Measurements from ENCODE around the gene CILP2. TPM values are rescaled to one million over a fixed set of nuclear protein-coding genes. Genes with fewer than 3 reads are reported as not detected.

Gene CILP2
- total RNA-seq, 1 experiment from 2014 or later = 0.37 TPM

DNA sequence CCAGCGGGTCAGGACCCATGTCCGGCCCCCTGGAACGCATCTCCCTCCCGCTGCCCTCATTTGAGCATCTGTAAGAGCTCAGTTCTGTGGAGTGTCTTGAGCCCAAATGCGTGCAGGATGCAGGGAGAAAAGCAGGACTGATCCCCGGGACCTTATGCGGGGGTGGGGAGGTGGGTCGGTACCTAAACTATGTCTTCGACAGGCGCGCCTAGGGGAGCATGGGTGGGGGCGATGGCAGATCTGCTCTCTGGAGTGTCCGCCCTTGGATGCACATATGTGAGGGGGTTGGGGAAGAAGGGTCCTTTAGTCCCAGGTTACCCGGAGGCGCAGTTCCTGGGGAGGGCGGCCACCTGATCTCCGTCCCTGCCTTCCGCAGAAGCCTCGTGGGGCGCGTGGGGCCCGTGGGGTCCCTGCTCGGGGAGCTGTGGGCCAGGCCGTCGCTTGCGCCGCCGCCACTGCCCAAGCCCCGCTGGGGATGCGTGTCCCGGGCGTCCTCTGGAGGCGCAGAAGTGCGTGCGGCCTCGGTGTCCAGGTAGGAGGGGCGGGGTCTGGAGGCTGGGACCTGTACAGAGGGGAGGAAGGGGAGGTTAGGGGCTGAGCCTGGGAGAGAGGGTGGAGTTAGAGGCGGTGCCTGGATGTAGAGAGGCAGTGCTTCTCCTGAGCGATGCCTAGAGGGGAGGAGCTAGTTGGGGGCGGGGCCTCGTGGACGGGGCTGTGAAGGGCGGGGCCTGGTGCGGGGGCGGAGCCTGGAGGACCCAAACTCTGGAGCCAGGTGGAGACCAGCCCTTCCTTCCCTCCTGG, 2.9 kb downstream of the CILP2 start:
- in situ Hi-C loops (cut with HindIII; ENCODE audit: low sequenced_read_pairs) = no loop called here
- DNase-seq (ENCODE audit: low spot score) = no peak

DNA sequence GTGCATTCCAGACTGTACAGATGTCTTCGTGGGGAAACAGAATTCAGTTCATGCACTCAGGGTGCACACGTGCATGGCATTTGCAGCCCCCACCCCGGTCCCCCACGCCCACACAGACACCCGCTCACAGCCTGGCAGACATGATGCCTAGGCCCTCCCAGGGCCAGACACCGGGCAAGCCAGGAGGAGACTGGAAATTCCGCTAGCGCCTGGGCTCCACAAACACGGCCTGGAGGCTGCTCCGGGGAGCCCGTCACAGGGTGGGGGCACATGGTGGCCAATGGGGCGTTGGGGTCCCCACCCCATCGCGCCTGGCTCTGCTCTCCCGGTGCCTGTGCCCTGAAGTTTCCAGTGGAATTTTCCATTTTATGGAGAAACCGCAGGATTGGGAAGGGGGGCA, 3.6 kb downstream of the CILP2 start:
- DNase-seq (ENCODE audit: low spot score) = no peak
- in situ Hi-C loops (cut with HindIII; ENCODE audit: low sequenced_read_pairs) = no loop called here

DNA sequence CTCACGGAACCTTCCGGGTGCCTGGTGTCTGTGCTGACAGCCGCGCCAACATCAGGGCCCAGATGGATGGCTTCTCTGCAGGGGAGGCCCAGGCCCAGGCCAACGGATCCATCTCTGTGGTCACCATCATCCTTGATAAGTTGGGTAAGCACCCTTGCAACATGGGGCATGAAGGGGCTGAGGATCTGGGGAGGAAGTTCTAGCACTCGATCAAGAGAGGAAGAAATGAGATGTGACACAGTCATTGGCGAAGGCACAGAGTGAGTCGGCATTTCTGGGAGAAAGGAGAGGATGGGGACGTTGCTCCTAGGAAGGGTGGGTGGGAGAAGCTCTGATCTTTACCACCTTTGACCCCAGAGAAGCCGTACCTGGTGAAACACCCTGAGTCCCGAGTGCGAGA, 4.4 kb downstream of the CILP2 start:
- in situ Hi-C loops (cut with HindIII; ENCODE audit: low sequenced_read_pairs) = no loop called here
- DNase-seq (ENCODE audit: low spot score) = no peak

DNA sequence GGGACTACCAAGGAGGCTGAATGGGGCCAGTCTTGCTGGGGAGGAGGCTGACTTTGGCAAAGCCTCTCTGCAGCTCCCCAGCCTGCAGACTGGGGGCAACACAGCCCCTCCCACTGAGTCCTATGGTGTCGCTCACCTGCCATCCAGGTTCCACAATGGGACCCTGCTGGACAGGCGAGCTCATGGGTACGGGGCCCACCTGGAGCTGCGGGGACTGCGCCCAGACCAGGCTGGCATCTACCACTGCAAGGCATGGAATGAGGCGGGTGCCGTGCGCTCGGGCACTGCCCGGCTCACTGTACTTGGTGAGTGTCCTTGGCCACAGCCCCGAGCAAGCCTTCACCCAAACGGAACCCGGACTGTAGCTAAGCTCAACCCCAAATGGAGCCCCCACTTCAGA, 5.0 kb downstream of the CILP2 start:
- DNase-seq (ENCODE audit: low spot score) = no peak
- in situ Hi-C loops (cut with HindIII; ENCODE audit: low sequenced_read_pairs) = no loop called here

DNA sequence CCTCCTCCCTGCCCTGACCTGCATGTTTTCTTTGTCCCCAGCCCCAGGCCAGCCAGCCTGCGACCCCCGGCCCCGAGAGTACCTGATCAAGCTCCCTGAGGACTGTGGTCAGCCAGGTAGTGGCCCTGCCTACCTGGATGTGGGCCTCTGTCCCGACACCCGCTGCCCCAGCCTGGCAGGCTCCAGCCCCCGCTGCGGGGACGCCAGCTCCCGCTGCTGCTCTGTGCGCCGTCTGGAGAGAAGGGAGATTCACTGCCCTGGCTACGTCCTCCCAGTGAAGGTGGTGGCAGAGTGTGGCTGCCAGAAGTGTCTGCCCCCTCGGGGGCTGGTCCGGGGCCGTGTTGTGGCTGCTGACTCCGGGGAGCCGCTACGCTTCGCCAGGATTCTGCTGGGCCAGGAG, 5.6 kb downstream of the CILP2 start:
- in situ Hi-C loops (cut with HindIII; ENCODE audit: low sequenced_read_pairs) = no loop called here
- no peak for DNase-seq (ENCODE audit: low spot score)

DNA sequence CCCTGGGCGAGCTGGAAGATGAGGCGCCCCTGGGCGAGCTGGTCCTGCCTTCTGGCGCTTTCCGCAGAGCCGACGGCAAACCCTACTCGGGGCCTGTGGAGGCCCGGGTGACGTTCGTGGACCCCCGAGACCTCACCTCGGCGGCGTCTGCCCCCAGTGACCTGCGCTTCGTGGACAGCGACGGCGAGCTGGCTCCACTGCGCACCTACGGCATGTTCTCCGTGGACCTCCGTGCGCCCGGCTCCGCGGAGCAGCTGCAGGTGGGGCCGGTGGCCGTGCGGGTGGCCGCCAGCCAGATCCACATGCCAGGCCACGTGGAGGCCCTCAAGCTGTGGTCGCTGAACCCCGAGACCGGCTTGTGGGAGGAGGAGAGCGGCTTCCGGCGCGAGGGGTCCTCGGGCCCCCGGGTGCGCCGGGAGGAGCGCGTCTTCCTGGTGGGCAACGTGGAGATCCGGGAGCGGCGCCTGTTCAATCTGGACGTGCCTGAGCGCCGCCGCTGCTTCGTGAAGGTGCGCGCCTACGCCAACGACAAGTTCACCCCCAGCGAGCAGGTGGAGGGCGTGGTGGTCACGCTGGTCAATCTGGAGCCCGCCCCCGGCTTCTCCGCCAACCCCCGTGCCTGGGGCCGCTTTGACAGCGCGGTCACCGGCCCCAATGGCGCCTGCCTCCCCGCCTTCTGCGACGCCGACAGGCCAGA, 6.3 kb downstream of the CILP2 start:
- in situ Hi-C loops (cut with HindIII; ENCODE audit: low sequenced_read_pairs) = no loop called here
- no peak for DNase-seq (ENCODE audit: low spot score)

DNA sequence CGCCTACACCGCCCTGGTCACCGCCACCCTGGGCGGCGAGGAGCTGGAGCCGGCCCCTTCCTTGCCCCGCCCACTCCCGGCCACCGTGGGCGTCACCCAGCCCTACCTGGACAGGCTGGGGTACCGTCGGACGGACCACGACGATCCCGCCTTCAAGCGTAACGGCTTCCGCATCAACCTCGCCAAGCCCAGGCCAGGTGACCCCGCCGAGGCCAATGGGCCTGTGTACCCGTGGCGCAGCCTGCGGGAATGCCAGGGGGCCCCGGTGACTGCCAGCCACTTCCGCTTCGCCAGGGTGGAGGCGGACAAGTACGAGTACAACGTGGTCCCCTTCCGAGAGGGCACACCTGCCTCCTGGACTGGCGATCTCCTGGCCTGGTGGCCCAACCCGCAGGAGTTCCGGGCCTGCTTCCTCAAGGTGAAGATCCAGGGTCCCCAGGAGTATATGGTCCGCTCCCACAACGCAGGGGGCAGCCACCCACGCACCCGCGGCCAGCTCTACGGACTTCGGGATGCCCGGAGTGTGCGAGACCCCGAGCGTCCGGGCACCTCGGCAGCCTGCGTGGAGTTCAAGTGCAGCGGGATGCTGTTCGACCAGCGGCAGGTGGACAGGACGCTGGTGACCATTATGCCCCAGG, 7.0 kb downstream of the CILP2 start:
- in situ Hi-C loops (cut with HindIII; ENCODE audit: low sequenced_read_pairs) = no loop called here

DNA sequence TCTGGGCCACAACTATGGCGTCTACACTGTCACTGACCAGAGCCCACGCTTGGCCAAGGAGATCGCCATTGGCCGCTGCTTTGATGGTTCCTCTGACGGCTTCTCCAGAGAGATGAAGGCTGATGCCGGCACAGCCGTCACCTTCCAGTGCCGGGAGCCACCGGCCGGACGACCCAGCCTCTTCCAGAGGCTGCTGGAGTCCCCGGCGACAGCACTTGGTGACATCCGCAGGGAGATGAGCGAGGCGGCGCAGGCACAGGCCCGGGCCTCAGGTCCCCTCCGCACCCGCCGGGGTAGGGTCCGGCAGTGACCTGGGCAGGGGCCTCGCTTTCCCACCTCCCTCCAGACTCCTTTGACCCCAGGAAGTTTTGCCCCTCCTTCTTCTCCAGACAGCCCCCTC, 7.6 kb downstream of the CILP2 start:
- in situ Hi-C loops (cut with HindIII; ENCODE audit: low sequenced_read_pairs) = no loop called here

More for the DNA sequence above, 7.0 kb downstream of the CILP2 start:
- no peak for DNase-seq (ENCODE audit: low spot score)

DNA sequence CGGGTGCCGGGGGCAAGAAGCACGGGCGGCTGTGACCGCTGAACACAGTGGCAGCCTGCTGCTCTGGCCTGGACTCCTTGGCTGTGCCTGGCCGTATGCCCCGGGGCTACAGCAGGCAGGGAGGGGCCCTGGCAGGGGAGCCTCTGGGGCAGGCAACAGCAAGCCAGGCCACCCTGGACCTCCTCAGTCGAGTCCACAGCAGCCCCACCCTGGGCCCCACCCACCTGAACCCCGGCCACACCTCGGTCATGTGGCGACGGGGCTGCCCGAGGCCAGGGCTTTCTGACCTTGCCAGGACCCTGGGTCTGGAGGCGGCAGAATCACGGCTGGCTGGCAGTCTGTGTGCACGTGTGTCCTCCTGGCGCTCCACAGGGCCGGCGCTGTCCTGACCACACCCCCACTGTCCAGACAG, 8.7 kb downstream of the CILP2 start:
- DNase-seq (ENCODE audit: low spot score) = no peak
- in situ Hi-C loops (cut with HindIII; ENCODE audit: low sequenced_read_pairs) = no loop called here

More for the DNA sequence above, 7.6 kb downstream of the CILP2 start:
- no peak for DNase-seq (ENCODE audit: low spot score)

DNA sequence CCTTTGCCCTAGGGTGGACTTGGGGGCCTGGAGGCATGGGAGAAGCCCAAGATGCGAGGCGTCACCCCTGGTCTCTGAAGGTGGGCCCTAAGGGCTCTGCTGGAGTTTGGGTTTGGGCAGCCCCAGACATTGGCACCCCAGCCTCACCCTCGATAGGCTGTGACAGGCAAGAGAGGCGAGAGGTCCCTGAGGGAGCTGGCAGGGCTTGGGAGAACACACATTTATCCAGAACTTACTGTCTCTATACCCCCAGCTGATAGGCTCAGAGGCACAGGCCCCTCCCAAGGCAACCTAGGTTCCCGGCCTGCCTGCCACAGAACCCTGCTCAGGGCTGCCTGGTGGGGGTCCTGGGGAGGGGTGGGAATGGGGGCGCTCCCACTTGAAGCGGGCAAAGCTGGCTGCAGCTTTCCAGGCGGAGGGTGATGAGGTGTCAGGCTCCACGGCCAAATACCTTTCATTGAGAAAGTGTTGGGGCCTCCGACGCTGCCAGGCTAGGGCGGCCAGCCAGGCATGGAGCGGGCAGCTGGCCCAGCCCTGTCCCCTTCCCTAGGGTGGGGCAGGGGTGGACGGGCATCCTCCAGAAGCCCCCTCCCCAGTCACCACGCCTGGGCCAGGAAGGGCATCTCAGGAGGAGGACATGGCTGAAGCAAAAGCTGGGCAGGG, 9.7 kb downstream of the CILP2 start:
- no peak for DNase-seq (ENCODE audit: low spot score)
- in situ Hi-C loops (cut with HindIII; ENCODE audit: low sequenced_read_pairs) = no loop called here

DNA sequence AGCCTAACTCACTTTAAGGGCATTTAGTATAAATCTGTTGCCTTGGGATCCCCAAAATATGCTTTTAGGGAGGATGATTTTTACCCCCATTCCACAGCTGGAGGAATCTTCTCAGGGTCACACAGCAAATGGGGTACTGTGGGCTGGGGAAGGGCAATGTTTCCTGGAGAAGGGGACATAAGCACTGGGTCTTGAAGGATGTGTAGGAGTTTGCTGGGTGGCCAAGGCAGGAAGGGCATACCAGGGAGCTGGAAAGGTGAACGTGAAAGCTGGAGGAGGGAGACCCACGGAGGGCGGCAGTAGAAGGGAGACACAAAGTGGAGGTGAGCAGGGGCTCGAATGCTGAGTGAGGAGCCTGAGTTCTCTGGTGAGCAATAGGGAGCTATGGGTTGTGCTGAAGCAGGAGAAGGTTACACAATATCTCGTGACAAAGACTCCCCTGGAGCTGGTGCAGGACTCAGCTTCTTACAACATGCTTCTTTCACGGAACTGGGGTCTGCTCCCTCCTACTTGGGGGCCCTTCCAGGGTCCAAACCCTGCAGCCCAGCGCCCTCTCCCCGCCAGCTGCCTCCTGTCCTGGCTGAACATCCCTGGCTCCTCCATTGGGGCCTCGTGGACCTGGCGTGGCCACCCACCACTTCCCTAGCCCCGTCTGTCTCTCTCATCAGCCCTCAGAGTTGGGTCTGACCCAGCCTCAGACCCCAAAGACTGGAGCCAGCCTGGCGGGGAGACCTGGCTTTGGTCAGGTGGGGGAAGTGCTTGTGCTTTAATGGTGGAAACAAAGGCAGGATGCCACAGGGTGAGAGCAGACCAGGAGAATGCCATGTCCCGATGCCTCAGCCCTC, 11.1 kb downstream of the CILP2 start:
- no peak for DNase-seq (ENCODE audit: low spot score)
- in situ Hi-C loops (cut with HindIII; ENCODE audit: low sequenced_read_pairs) = no loop called here

DNA sequence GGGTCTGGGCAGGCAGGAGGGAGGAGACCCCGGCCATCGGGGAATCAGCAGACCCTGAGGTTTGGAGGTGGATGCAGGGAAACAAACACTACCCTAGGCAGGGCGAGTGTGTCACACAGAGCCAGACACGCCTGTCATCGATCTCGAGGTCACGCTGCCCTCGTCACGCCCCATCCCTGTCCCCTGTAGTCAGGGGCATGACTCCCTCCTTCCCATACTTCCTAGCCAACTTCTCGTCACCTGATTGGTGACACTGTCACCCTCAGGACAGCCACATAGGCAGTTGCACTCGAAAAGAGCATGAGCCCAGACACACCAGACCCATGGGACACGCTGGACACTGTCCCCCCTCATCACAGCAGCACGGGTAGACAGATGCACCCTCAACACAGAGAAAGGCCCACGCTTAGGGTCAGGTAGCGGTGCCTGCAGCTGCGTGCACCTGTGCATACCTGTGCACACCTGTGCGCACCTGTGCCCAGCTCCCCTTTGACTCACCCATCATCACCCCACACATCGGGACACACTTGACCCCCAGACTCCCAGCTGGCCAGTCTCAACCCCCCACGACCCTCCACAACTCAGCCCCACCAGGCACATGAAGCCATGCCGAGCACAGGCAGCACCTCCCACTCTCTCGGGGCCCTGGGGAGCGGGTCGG, 11.9 kb downstream of the CILP2 start:
- DNase-seq (ENCODE audit: low spot score) = no peak
- in situ Hi-C loops (cut with HindIII; ENCODE audit: low sequenced_read_pairs) = no loop called here

DNA sequence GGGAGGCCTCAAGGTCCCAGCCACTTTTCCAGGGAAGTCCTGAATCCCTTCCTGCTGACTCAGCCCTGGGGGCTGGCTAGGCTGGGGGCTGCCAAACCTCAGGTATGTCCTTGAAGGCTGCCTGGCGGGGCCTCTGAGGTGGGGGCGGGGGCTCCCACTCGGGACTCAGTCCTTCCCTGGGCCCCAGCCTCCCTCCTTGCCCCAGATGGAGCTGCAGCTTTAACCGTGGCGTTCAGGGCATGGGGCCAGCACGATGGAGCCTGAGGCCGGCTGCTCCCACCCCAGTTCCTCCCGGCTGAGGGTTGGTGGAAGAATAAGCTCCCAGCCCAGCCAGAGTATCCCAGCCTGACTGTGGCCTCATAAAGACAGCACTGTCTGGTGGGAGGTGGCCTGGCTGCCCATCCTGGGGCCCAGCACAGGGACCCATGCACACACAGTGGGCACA, 12.4 kb downstream of the CILP2 start:
- no peak for DNase-seq (ENCODE audit: low spot score)
- in situ Hi-C loops (cut with HindIII; ENCODE audit: low sequenced_read_pairs) = no loop called here

DNA sequence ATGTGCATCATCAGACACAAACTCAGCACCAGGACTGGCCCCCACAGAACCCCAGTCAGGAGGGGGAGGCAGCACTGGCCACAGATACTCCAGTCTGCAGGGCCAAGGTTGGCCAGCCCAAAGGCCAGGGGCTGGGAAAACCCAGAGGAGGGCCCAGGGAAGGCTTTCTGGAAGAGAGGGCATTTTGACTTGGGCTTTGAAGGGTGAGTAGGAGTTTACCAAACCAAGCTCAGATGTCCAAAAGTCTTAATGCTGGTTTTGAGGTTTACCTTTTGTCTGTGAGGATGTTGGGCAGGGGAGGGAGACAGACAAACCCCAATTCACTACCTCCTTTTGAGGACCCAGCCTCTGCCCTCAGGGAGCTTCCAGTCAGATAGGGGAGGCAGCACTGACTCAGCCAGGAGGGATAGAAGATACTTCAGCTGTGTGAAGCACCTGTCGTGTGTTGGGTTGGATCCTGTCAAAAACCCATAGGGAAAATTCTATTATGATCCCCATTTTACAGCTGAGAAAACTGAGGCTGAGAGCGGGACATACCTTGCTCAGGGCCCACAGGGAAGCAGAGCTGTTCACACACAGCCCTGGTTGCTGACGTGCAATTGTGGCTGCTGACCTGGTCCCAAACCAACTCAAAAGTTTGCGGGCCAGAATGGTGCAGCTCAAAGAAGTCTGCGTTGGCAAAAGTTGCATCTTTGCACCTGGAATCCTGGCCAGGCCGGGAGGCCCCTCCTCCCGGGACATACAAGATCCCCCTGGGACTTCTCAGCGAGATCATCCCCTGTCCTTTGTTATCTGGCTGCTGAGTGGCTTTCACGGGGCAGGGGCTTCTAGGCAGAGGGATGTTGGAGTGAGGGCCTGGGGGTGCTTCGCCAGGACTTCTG, 13.1 kb downstream of the CILP2 start:
- no peak for DNase-seq (ENCODE audit: low spot score)
- in situ Hi-C loops (cut with HindIII; ENCODE audit: low sequenced_read_pairs) = no loop called here

DNA sequence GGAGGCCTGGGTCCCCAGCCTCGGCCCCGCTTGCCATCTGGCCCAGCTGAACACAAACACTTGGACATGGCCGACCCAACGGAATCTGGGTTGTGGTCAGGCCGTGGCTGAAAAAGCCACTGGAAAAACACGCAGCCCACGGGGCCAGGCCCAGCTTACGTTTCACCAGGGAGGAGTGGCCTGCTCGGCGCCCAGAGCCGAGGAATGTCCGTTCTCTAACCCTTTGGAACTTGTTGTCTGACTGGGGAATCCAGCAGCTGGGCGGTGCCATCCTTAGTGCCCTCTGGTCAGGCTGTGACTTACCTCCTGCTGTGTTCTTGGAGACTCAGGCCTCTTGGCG, 13.8 kb downstream of the CILP2 start:
- in situ Hi-C loops (cut with HindIII; ENCODE audit: low sequenced_read_pairs) = no loop called here
- DNase-seq (ENCODE audit: low spot score) = no peak

DNA sequence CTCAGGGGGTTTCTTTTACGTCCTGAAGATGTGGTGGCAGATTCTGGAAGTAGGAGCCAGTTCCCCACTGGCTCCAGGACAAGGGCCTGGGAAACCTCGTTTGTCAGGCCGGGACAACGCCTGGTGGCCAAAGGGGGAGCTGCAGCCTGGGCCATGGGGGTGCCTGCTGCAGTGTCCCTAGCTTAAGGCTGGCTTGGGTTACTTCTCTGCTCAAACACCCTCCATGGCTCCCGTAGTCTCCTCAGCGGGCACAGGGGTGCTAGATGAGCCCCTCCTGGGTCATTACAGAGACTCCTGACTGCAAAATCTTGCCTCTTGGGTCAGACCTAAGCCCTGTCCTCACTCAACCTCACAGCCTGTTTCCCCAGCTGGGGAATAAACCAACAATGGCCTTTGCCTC, 14.7 kb downstream of the CILP2 start:
- no peak for DNase-seq (ENCODE audit: low spot score)

DNA sequence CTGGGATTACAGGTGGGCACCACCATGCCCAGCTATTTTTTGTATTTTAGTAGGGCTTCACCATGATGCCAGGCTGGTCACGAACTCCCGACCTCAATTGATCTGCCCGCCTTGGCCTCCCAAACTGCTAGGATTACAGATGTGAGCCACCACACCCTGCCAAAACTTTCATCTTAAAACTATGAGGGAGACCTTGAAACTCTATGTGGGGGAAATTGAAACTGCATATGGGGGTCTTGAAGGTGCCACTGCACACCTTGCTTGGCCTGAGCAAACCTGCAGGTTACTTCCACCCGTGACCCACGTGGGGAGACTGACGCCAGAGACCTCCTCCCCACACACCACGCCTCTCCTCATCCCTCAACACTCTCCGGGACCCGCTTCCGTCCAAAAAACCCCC, 15.6 kb downstream of the CILP2 start:
- in situ Hi-C loops (cut with HindIII; ENCODE audit: low sequenced_read_pairs) = no loop called here
- DNase-seq (ENCODE audit: low spot score) = no peak

More for the DNA sequence above, 14.7 kb downstream of the CILP2 start:
- in situ Hi-C loops (cut with HindIII; ENCODE audit: low sequenced_read_pairs) = no loop called here
